H1 (cell line): Measurements from ENCODE around the gene ADD3. TPM values are rescaled to one million over a fixed set of nuclear protein-coding genes. Genes with fewer than 3 reads are reported as not detected.
A peak's percentile ranks its signal among the peaks of the same experiment; 100 is the strongest.

Experiments
- BCL11A ChIP-seq, 2 experiments: IDR thresholded peaks; one replicate each; pipeline ENCODE4 v1.6.1; 2011; ENCODE audit warnings: low read depth in 2 of 2, low read length in 2 of 2, mild to moderate bottlenecking in 2 of 2
- BRCA1 ChIP-seq: IDR thresholded peaks from 2 replicates; pipeline ENCODE4 v1.6.1; 2012; ENCODE audit warnings: low read depth, low read length, improper control_type of control experiment
- CEBPB ChIP-seq: IDR thresholded peaks from 2 replicates; pipeline ENCODE4 v1.6.1; 2012; ENCODE audit warnings: low read depth, low read length
- CREB1 ChIP-seq: IDR thresholded peaks from 2 replicates; pipeline ENCODE4 v1.6.1; 2012; ENCODE audit warnings: inconsistent platforms
- E2F6 ChIP-seq: IDR thresholded peaks from 2 replicates; pipeline ENCODE4 v1.6.1; 2012; ENCODE audit warnings: inconsistent platforms
- EGR1 ChIP-seq: IDR thresholded peaks from 2 replicates; pipeline ENCODE4 v1.6.1; 2011; ENCODE audit warnings: low read depth, low read length, borderline replicate concordance
- EP300 ChIP-seq, 2 experiments: IDR thresholded peaks; 1 replicate in 1 of 2; 2 replicates in 1 of 2; pipeline ENCODE4 v1.6.1; 2011 to 2012; ENCODE audit warnings: low read depth in 2 of 2, low read length in 2 of 2, mild to moderate bottlenecking in 2 of 2, borderline replicate concordance in 1 of 2, inconsistent platforms in 1 of 2, moderate library complexity in 1 of 2
- EZH2 ChIP-seq: fragments of 200-600 bp; sonication (generic); IDR thresholded peaks from 2 replicates; pipeline ENCODE4 v1.7.1; 2012; ENCODE audit warnings: low read depth, mild to moderate bottlenecking, moderate library complexity, low read length, inconsistent platforms; ENCODE audit not compliant: severe bottlenecking
- GABPA ChIP-seq: IDR thresholded peaks from 2 replicates; pipeline ENCODE4 v1.6.1; 2011; ENCODE audit warnings: mild to moderate bottlenecking, low read length, moderate library complexity, borderline replicate concordance; ENCODE audit not compliant: insufficient read depth
- GTF2F1 ChIP-seq: IDR thresholded peaks from 2 replicates; pipeline ENCODE4 v1.6.1; 2012; ENCODE audit warnings: low read depth, low read length, improper control_type of control experiment, borderline replicate concordance
- HDAC6 ChIP-seq: IDR thresholded peaks from one replicate; pipeline ENCODE4 v1.7.1; 2012; ENCODE audit warnings: low read depth, mild to moderate bottlenecking, inconsistent platforms, low read length, moderate library complexity
- JUND ChIP-seq: IDR thresholded peaks from 2 replicates; pipeline ENCODE4 v1.6.1; 2011; ENCODE audit warnings: mild to moderate bottlenecking, improper control_type of control experiment, low read length
- KDM5A ChIP-seq: fragments of 200-600 bp; IDR thresholded peaks from 2 replicates; pipeline ENCODE4 v1.7.1; 2012; ENCODE audit warnings: mild to moderate bottlenecking, low read length, inconsistent platforms, mixed read lengths
- RBBP5 ChIP-seq: IDR thresholded peaks from 2 replicates; pipeline ENCODE4 v1.7.1; 2012; ENCODE audit warnings: low read depth, mild to moderate bottlenecking, inconsistent platforms, low read length, moderate library complexity, borderline replicate concordance
- SAP30 ChIP-seq: fragments of 300-600 bp; sonication (generic); IDR thresholded peaks from 2 replicates; pipeline ENCODE4 v1.7.1; 2012; ENCODE audit warnings: low read length, moderate library complexity, mild to moderate bottlenecking, inconsistent platforms; ENCODE audit not compliant: insufficient read depth, insufficient replicate concordance
- SIRT6 ChIP-seq: IDR thresholded peaks from one replicate; pipeline ENCODE4 v1.7.1; 2012; ENCODE audit warnings: low read length, inconsistent platforms
- SIX5 ChIP-seq: IDR thresholded peaks from 2 replicates; pipeline ENCODE4 v1.6.1; 2011; ENCODE audit warnings: mild to moderate bottlenecking, low read depth, low read length
- SP4 ChIP-seq: IDR thresholded peaks from 2 replicates; pipeline ENCODE4 v1.6.1; 2012; ENCODE audit warnings: low read length, inconsistent platforms
- TAF1 ChIP-seq: IDR thresholded peaks from 2 replicates; pipeline ENCODE4 v1.6.1; 2011; ENCODE audit warnings: mild to moderate bottlenecking, low read depth, low read length
- YY1 ChIP-seq: IDR thresholded peaks from 2 replicates; pipeline ENCODE4 v1.6.1; 2011; ENCODE audit warnings: low read depth, mild to moderate bottlenecking, low read length
- ZNF274 ChIP-seq: IDR thresholded peaks from 2 replicates; pipeline ENCODE4 v1.7.0; 2012; ENCODE audit warnings: low read length, borderline replicate concordance; ENCODE audit errors: extremely low read depth
- polyA plus RNA-seq, 7 experiments: library from polyadenylated mRNA; depleted of rRNA in 3 of 7; stranded (reverse) in 5 of 7; unstranded in 2 of 7; fragments of >200 nt in 5 of 7; fragments of 200-250 nt in 2 of 7; gene quantifications; 1 replicate in 5 of 7; 2 replicates in 1 of 7; 4 replicates in 1 of 7; pipeline versions ENCODE4 v1.2.1 to v1.2.3, GENCODE V29; 2011 to 2013; ENCODE audit warnings: missing spikeins in 2 of 7, mixed read lengths in 2 of 7
- total RNA-seq: library from RNA; stranded (reverse); fragmentation: NEBNext Ultra II Directional; extraction: Animal tissue kit (Norgen Biotek cat#: 25700); gene quantifications from 2 replicates; pipeline ENCODE4 v1.2.1, GENCODE V29; 2021
- TF ChIP-seq, protein P1 (sequence below): IDR thresholded peaks from 2 replicates; pipeline ENCODE4 v1.6.1; 2011; ENCODE audit warnings: low read depth, mild to moderate bottlenecking, low read length; ENCODE audit not compliant: insufficient read depth

Gene ADD3
- total and polyA plus RNA-seq, 2 of the 8 experiments (the other 6 are each of a cell fraction or from before 2014, with no cell fraction given): 44.7 to 85.6 TPM

- TF ChIP-seq KDM5A (no peak), EGR1 (0 out of 2 replicates have a peak, but pooled peaks have one; percentile 5), YY1 (no peak), GTF2F1 (no peak), CEBPB (no peak), HDAC6 (no peak), EP300 (IDR thresholded peaks at IDR 0.05; ENCODE audit: borderline replicate concordance in 1 of 2, low read depth in 2 of 2, low read length in 2 of 2) (no peak), ZNF274 (no peak), GABPA (no peak), BCL11A (IDR thresholded peaks at IDR 0.05; ENCODE audit: low read depth in 2 of 2, low read length in 2 of 2) (no peak), JUND (no peak), SP4 (no peak), EZH2 (no peak), E2F6 (no peak), TAF1 (peak; percentile 52; the same call in 1 of the 2 replicates), SAP30 (no peak), SIX5 (no peak), CREB1 (no peak), SIRT6 (no peak), BRCA1 (no peak), RBBP5 (peak; percentile 82)
- TF ChIP-seq, protein P1, sequence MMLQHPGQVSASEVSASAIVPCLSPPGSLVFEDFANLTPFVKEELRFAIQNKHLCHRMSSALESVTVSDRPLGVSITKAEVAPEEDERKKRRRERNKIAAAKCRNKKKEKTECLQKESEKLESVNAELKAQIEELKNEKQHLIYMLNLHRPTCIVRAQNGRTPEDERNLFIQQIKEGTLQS: no peak
Observed at GRCh38 chr10:110007701-110008517, at the start of gene ADD3 (continued).
